Prostate gland (tissue), 2 donors: ENCODE measurements around the gene ZNG1F.
"Not testable (repeated sequence)": the region's sequence is repeated elsewhere in the genome, so short reads cannot be mapped to it uniquely, and the experiment has no call there.

Source experiments
- CTCF ChIP-seq, 4 experiments: fragments of 200-600 bp in 2 of 4; fragments of 450-650 bp in 2 of 4; sonication (generic) in 2 of 4; IDR thresholded peaks; 1 replicate in 3 of 4; 2 replicates in 1 of 4; pipeline ENCODE4 v1.5.1; 2016 to 2019; ENCODE audit warnings: antibody characterized with exemption in 4 of 4, mild to moderate bottlenecking in 2 of 4, moderate library complexity in 2 of 4
- POLR2A ChIP-seq: fragments of 450-650 bp; IDR thresholded peaks from one replicate; pipeline ENCODE4 v1.6.1; 2016; ENCODE audit warnings: antibody characterized with exemption, mild to moderate bottlenecking

- TF ChIP-seq CTCF (IDR thresholded peaks at IDR 0.05); POLR2A: not testable (repeated sequence)
Observed at GRCh38 chr9:41237110-41237749, 48.1 kb upstream of the ZNG1F start.
